GM18907 (cell line): Measurements from ENCODE around the gene MLIP.
"Not testable (repeated sequence)": the region's sequence is repeated elsewhere in the genome, so short reads cannot be mapped to it uniquely, and the experiment has no call there.

Experiments
- ATAC-seq: cut with Tn5 transposase; IDR thresholded peaks from one replicate; pipeline ENCODE4 v1.9.1; 2021; ENCODE audit warnings: mild to moderate bottlenecking, moderate library complexity; ENCODE audit not compliant: unreplicated experiment

Gene MLIP, protein sequence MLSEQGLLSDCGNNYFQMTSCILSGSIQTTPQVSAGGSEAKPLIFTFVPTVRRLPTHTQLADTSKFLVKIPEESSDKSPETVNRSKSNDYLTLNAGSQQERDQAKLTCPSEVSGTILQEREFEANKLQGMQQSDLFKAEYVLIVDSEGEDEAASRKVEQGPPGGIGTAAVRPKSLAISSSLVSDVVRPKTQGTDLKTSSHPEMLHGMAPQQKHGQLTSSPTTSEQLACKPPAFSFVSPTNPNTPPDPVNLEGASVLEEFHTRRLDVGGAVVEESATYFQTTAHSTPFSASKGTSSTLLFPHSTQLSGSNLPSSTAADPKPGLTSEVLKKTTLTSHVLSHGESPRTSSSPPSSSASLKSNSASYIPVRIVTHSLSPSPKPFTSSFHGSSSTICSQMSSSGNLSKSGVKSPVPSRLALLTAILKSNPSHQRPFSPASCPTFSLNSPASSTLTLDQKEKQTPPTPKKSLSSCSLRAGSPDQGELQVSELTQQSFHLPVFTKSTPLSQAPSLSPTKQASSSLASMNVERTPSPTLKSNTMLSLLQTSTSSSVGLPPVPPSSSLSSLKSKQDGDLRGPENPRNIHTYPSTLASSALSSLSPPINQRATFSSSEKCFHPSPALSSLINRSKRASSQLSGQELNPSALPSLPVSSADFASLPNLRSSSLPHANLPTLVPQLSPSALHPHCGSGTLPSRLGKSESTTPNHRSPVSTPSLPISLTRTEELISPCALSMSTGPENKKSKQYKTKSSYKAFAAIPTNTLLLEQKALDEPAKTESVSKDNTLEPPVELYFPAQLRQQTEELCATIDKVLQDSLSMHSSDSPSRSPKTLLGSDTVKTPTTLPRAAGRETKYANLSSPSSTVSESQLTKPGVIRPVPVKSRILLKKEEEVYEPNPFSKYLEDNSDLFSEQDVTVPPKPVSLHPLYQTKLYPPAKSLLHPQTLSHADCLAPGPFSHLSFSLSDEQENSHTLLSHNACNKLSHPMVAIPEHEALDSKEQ

DNA sequence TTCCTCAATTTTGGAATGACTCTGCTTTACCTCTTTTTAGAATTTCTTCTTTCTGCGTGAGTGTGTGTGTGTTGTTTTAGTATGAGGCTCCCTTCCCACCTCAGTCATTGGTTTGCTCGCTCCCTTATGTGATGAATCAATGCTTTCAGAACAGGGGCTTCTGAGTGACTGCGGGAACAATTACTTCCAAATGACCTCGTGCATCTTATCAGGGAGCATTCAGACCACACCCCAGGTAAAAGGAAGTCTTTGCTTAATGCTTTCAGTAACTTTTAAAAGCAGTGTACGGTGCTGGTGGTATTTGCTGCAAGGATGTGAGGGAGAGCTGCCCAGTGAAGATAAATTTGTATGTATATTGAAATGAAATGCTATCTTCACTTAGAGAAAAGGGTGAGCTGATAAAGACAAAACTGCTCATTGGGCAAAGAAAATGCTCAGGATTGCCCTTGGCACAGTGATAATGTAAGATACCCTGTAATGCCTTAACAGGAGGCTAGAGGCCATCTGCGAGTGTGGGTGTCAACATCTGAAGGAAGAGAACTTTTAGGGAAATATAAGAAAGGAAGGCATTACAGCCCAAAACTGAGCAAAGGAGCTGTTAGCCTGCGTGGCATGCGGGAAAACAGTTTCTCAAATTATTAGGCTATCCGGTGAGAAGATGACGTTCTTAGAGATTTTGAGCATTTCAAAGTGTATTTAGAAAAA, at the start of gene MLIP:
Gene MLIP (plus strand): TSS at position 103 of the 705 bp plus-strand sequence. CDS start 37 bp downstream, at position 140.
- no peak for ATAC-seq

DNA sequence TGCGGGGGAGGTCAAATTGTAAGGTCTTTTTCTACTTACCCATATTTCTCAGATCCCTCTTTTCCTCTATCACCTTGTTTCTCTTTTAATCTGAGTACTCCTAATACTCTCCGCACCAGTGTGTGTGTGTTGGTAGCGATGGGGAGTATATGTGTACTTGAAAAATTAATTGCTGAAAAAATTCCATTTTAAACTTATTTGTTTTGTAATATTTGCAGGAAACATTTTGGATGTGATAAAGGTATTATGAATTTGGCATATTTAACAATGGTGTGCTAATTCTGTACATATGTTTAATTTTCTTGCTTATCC, 48.1 kb upstream of the MLIP start:
- no peak for ATAC-seq

DNA sequence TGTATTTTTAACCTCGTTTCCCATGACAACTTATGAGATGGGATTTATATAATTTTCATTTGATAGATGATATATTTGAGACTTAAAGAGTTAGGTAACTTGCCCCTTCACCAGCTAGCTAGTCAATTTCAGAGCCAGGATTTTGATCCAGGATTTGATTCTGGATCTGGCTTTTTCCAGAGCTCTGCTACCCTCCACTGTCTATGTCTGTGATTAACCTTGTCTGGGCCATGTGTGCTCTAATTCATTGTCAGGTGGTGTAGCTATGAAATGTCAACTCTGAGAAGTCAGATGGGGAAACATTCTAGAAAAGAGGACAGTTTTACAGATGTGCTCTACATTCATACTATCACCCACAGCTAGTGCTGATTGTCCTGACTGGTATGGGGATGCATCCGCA, 42.5 kb upstream of the MLIP start:
- ATAC-seq, result no peak

DNA sequence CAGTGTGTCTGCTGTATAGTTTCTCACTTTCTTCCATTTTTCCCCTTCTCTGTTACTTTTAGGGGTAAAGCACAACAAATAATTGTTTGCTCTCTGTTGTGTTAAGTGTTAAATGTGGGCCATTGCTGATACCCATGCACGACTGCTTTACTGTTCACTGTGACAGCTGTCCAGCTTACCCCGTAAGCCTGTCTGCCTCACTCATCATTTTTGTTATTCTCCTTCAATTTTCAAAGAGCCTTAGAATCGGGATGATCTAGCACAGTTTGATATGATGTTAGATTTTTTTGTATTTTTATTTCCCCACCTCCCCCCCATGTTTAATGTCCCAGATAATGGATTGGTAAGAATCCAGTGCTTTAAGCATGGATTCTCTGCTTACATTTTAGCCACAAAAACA, 41.2 kb upstream of the MLIP start:
- no peak for ATAC-seq

DNA sequence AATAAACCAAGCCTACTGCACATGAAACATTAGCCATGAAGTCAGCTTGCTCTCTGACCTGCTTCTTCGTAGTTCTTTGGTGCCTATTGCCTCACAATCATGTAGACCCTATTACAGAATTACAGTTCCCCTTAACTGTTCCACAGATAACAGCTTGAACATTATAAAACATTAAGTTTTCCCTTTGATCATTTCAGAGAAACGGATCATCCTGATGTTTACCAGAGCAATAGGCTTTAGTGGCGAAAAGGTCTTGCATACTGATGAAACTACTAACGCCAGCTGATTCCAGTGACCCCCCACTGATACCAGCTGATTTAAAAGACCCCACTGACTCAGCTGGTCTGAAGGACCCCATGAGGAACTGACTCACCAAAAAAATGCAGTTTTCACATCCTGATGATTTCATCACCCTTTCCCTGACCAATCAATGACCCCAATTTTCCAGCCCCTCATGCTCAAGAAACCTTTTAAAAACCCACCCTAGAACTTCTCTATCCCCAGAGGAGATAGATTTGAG, 39.4 kb upstream of the MLIP start:
- ATAC-seq, result no peak

DNA sequence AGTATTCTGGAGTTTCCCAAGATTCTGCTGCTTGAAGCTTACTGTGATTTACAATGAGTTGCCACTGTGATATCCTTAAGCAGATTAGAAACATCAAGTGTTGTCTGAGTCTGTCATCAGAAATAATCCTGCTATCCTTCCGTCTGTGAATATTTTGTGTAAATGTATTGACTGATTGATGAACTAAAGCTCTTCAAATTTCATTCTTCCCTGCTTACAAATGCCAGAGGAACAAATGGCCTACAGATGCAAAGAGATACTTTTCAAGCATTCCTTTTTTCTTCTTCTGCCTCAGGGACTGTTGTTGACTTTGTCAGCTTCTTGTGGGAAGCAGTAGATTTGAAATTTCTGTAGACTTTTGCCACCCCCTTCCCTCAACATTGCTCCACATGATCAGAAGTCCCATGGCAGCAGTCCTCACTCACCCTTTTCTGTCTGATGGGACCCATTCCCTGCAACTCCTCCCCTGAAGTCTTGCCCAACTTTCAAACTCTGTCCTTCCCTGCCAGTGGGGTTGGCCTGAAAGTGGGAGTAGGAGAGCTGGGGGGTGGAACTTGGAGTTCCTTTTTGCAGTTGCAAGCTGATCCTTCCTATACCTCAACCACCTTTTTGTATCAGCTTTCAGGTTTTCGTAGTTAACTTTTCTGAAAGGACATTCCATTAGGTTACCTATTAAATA, 38.5 kb upstream of the MLIP start:
- ATAC-seq, result no peak

DNA sequence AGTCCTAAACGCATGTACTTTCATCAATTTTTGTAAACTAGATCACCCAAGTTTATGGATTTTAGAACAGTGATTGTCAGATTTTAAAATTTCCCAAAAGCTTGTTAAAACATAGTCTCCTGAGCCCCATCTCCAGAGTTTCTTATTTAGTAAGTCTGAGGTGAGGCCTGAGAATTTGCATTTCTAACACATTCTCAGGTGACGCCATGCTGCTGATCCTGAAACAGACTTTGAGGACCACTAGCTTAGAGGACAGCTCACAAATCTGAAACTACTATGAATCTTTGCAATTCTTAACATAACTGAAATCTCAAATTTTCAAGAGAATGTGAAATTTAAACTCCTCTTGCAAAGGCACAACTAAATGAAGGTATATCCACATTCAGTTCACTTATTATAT, 37.8 kb upstream of the MLIP start:
- no peak for ATAC-seq

DNA sequence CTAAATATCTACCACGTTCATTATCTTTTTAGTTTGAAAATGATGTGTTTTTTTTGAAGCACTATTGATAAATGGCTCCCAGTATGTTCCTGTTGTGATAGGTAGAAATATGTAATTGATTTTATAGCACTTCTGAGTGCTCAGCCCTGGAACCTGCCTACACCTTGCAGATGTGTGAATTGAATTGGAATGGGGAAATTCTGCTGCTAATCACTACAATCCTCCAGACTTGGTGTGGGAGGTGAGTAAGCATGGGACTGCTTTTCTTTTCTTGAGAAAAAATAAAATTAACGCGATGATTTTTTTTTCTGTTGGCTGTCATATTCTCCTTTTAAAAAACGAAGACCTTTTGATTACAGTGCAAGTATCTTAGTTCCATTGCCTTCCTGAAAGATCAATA, 37.1 kb upstream of the MLIP start:
- ATAC-seq, result no peak

DNA sequence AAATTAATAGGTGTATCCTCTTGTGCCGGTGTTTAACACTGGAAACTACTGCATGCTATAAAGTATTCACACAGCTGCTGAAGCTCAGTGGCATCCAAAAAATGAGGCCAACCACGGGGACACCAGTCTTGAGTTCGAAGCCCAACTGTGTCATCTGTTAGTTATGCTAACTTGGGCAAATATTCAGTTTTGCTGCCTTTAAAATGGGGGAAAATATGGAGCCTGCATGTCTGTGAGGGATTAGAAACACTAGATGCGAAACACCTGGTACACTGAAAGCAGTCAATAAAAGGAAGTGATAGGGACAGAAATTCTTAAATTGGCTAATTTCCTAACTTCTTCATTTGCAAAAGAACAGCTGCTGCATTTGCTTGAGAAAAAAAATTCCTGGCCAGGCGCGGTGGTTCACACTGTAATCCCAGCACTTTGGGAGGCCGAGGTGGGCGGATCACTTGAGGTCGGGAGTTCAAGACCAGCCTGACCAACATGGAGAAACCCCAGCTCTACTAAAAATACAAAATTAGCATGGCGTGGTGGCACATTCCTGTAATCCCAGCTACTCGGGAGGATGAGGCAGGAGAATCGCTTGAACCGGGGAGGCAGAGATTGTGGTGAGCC, 36.6 kb upstream of the MLIP start:
- no peak for ATAC-seq

DNA sequence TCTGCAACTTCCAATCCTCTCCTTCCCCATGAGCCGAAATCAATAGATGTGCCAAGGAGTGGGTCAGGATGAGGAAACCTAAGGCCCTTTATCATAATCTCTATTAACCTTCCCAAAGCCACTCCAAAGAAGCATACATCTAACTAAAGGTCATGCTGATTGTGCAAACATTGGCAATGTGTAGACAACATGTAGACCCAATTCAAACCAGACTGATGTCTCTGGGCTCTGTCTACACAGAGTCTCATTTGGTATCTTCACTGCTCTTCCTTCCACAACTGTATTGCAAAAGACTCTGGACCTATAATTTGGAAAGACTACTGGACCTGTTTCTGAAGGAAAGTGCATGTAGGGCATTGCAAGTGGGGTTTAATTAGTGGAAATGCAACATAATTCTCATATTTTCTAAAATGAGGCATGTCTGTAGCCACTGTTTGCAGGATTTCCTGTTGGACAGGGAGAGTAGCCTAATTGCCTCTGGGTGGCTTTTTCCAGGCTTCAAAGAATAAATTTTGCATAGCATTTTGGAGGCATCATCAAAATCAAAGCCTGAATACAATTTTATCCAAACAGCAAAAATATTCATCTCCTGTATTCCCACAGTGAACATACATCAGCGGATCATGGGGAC, 35.0 kb upstream of the MLIP start:
- ATAC-seq, result no peak

DNA sequence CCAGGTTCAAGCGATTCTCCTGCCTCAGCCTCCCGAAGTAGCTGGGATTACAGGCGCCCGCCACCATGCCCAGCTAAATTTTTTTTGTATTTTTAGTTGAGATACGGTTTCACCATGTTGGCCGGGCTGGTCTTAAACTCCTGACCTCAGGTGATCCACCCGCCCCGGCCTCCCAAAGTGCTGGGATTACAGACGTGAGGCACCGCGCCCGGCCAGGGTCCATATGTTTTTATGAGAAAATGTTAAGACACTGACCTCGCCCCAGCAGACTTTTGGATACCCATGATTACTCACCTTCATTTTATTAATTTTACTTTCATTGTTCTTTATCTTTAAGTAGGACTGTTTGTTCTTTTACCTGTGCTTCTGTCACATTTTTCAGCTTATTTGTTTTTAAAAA, 29.7 kb upstream of the MLIP start:
- ATAC-seq, result not testable (repeated sequence)

DNA sequence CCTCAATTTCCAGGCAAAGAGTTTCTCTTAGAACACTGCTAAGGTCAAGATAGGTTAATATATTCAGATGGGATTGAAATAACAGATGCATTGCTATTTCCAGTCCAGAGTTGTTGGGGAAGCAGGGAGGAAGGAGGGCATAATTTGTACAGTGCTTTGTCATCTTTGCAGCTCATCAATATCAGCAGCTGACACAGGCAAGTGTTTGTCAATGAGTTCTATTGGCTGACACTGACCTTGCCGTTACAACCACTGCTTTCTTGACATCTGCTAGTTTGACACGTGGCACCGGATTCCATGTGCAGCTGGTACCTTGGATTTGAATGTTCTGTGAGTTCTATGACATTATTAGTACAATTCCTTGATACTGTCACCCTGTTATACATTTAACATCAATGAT, 28.0 kb upstream of the MLIP start:
- ATAC-seq, result no peak

DNA sequence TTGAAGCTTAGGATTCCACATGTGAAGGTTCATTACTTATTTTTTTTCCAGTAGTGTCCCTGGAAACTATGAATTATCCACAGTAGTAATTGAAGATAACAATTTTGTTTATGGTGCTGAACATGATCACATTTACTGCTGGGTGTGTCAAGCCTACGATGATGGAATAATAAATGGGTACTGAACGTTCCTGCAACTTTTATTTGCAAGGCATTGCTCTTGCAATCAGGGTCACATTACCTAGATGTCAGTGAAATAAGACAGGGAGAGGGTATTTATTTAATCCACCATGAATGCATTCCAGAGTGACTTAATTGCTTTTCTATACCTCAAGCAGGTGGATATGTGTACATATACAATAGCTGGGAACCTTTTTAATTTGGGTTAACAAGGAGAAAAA, 27.0 kb upstream of the MLIP start:
- ATAC-seq, result no peak

DNA sequence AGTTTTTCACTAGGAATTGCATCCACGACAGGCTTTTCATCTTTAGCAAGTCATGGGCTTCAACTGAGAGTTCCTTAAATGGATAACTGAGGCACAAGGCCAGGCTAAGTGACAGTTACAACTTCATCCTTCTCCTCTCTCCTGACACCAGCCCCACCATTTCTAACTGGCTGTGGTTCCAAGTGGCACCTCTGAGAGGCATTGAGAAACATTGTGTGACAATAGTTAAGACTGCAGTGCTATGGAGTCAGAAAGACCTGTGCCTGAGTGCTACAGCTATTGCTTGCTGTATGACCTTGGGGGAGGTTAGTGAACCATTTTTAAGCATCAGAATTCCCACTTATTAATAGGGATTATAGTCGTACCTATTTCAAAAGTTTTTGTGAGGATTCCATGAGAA, 26.2 kb upstream of the MLIP start:
- no peak for ATAC-seq

DNA sequence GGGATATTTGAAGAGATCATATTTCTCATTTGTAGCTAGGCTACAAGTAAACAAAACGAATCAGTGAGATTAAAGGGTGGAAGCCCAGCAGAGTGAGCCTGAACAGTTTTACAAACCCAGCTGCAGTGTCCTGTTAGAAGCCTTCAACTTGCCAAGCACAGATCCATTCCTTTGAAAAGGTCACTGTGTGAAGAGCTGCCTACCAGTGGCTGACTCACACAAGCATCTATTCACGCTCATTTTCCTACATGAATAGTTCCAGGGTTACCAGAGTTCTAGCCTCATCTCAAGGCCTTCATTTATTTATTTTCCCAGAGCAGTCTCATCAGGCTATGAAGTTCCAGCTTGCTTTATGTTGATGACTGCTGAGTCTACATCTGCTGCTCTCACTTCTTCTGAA, 25.7 kb upstream of the MLIP start:
- no peak for ATAC-seq

DNA sequence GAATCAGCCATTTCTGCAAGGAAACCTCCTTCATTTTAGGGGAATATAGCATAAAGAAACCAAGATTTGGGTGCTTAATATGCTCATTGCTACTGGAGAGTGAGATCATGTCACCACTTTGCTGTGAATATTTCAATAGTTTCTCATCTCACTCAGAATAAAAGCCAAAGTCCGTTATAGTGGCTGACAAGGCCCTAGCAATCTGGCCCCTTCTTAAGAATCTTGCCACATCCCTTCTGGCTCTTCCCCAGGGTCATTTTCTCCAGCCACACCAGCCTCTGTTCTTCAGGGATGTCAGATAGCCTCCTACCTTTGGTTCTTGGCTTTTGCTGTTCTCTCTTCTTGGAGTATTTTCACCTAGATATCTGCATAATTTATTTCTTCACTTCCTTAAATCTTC, 24.8 kb upstream of the MLIP start:
- no peak for ATAC-seq

DNA sequence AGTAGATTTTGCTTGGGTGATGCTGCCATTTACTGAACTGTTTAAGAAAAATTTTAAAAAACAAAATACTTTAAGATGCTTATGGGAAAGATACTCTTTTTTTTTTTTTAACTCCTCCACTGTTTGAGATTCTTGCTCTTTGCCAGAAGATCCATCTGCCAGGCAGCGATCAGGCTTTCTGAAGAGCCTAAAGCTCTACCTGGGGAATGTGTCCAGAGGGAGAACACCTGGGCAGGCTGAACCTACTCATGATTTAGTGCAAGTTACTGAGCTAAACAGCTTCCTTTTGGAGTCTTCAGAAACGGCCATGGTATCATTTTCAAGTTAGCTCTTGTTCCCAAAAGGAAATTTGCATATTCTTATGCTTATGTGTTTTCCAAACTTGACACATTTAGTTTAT, 23.5 kb upstream of the MLIP start:
- ATAC-seq, result no peak

DNA sequence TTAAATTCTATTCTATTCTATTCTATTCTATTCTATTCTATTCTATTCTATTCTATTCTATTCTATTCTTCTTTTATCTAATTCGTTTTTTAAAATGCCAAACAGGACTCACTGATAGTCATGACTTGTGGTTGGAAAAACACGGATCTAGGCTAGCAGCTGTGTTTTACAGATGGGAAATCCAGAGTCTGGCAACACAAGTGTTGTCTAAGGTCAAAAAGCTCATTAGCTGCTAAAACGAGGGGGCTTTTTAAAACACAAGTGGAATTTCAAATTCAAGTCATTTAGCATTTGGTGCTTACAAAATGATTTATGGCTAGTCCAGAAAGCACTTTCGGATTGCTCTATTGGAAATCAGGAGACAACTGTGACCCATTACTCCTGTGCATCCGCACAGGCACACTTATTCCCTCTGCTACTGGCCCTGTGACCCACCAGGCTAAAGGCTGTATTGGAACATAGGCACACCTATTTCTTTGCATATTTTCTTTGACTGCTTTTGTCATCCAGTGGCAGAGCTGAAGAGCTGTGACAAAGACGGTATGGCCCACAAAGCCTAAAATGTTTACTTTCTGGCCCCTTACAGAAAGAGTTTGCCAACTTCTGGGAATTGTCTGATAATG, 17.8 kb upstream of the MLIP start:
- ATAC-seq, result no peak

DNA sequence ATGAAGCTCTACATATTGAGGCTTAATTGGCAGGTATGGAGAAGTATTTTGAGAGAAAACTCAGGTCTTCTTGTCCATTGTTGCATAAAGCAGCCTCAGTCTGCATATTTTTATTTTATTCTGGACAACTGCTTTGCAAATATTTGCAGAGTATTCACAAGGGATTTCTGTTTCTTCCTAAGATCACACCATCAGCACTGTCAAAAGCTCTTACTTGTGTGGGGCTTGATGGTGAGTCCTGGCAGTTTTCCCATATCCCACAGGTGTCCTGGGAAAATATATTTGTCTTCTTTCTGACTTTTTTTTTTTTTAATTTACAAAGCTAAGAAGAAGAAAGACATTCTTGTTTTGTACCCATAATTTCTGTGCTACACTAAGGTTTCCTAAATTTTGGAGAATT, 16.9 kb upstream of the MLIP start:
- no peak for ATAC-seq
